ENCODE data around the gene HOATZ. TPM values are rescaled to one million over a fixed set of nuclear protein-coding genes. Genes with fewer than 3 reads are reported as not detected.

The HOATZ gene
- total RNA-seq, 1 experiment from 2014 or later, result not detected

DNA sequence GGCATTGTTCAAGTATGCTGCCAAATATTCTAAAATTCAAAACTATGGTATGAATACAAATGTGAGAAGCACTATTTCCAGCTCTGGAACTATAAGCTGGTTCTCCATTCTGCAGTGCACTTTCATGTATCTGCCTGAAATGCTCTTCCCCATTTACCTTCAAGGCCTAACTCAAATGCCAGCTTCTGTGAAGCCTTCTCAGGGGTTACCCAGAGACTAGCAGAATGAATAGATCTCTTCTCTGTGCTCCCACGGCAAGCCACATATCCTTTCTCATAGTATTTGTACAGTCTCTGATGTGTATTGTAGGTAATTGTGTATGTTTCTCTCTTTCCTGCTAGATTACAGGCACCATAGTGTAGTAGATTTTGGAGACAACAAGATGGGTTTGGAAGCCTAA is 4.1 kb downstream of the HOATZ start:
- ATAC-seq (no peak), DNase-seq (ENCODE audit: low read depth, low spot score) (no peak)
- ChIA-PET POLR2A (no interaction called here), RAD21 (ENCODE audit: low non-redundant PET in 1 of 2, low total read pairs in 2 of 2, uncharacterized antibody in 2 of 2, unreplicated experiment in 2 of 2) (no interaction called here), CTCF (no interaction called here)
- Histone ChIP-seq H3K4me1 (ENCODE audit: control insufficient read depth in 1 of 2, insufficient read depth in 2 of 2, low read length in 2 of 2) (0 out of 4 replicates have a peak, but pooled peaks cover 0 to 4% of the 10 kb centered on the region in 2 experiments), H3K79me2 (ENCODE audit: insufficient read depth, low read length) (no peaks in the 10 kb centered on the region), H3K27ac (ENCODE audit: low read depth, low read length) (no peak overlapping the region), H3K4me2 (ENCODE audit: low read length) (no peak overlapping the region), H4K20me1 (ENCODE audit: insufficient read depth) (no peaks in the 10 kb centered on the region), H3K9me3 (ENCODE audit: control insufficient read depth in 1 of 2, insufficient read depth in 1 of 2, low read depth in 1 of 2, low read length in 2 of 2) (no peaks in the 10 kb centered on the region), H3K4me3 (replicated peaks in 1 of 2; ENCODE audit: low read depth in 1 of 2, low read length in 2 of 2) (no peak overlapping the region), H3K9ac (ENCODE audit: low read length) (no peak overlapping the region), H3K27me3 (ENCODE audit: insufficient read depth, low read length) (no peaks in the 10 kb centered on the region), H3K9me2 (ENCODE audit: insufficient read depth) (no peaks in the 10 kb centered on the region), H3K36me3 (ENCODE audit: control insufficient read depth in 1 of 2, insufficient read depth in 2 of 2, low read length in 2 of 2) (no peaks in the 10 kb centered on the region), H2AFZ (ENCODE audit: low read depth, low read length, poor library complexity, severe bottlenecking) (no peak overlapping the region)
- BruUV-seq (replicated peaks), result no TSS peak
- TF ChIP-seq CEBPB (IDR thresholded peaks at IDR 0.05; ENCODE audit: low read depth) (no peak), JUND (IDR thresholded peaks at IDR 0.05) (no peak), SRF (IDR thresholded peaks at IDR 0.05; ENCODE audit: low read depth) (no peak), ZFX (IDR thresholded peaks at IDR 0.05) (no peak), FOSL1 (IDR thresholded peaks at IDR 0.05; ENCODE audit: low read depth) (no peak), YY1 (IDR thresholded peaks at IDR 0.05; ENCODE audit: extremely low read depth, insufficient replicate concordance, low read depth, low read length) (no peak), ZNF274 (IDR thresholded peaks at IDR 0.05; ENCODE audit: low read depth, low read length) (no peak), ELF1 (IDR thresholded peaks at IDR 0.05; ENCODE audit: borderline replicate concordance, low read depth) (no peak), CBX3 (IDR thresholded peaks at IDR 0.05; ENCODE audit: low read depth) (no peak), TCF7L2 (IDR thresholded peaks at IDR 0.05; ENCODE audit: borderline replicate concordance, extremely low read depth, insufficient read depth, insufficient read length) (no peak), EZH2phosphoT487 (IDR thresholded peaks at IDR 0.05; ENCODE audit: borderline replicate concordance) (no peak), POLR2A (IDR thresholded peaks at IDR 0.05; ENCODE audit: borderline replicate concordance, extremely low read depth, insufficient read depth, insufficient read length) (no peak), RAD21 (IDR thresholded peaks at IDR 0.05; ENCODE audit: low read depth) (no peak)
- TF ChIP-seq, protein P1, sequence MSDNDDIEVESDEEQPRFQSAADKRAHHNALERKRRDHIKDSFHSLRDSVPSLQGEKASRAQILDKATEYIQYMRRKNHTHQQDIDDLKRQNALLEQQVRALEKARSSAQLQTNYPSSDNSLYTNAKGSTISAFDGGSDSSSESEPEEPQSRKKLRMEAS (IDR thresholded peaks at IDR 0.05), result no peak
- TF ChIP-seq, protein P2, sequence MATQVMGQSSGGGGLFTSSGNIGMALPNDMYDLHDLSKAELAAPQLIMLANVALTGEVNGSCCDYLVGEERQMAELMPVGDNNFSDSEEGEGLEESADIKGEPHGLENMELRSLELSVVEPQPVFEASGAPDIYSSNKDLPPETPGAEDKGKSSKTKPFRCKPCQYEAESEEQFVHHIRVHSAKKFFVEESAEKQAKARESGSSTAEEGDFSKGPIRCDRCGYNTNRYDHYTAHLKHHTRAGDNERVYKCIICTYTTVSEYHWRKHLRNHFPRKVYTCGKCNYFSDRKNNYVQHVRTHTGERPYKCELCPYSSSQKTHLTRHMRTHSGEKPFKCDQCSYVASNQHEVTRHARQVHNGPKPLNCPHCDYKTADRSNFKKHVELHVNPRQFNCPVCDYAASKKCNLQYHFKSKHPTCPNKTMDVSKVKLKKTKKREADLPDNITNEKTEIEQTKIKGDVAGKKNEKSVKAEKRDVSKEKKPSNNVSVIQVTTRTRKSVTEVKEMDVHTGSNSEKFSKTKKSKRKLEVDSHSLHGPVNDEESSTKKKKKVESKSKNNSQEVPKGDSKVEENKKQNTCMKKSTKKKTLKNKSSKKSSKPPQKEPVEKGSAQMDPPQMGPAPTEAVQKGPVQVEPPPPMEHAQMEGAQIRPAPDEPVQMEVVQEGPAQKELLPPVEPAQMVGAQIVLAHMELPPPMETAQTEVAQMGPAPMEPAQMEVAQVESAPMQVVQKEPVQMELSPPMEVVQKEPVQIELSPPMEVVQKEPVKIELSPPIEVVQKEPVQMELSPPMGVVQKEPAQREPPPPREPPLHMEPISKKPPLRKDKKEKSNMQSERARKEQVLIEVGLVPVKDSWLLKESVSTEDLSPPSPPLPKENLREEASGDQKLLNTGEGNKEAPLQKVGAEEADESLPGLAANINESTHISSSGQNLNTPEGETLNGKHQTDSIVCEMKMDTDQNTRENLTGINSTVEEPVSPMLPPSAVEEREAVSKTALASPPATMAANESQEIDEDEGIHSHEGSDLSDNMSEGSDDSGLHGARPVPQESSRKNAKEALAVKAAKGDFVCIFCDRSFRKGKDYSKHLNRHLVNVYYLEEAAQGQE (IDR thresholded peaks at IDR 0.05; ENCODE audit: low read depth), result no peak
- TF ChIP-seq, protein P3, sequence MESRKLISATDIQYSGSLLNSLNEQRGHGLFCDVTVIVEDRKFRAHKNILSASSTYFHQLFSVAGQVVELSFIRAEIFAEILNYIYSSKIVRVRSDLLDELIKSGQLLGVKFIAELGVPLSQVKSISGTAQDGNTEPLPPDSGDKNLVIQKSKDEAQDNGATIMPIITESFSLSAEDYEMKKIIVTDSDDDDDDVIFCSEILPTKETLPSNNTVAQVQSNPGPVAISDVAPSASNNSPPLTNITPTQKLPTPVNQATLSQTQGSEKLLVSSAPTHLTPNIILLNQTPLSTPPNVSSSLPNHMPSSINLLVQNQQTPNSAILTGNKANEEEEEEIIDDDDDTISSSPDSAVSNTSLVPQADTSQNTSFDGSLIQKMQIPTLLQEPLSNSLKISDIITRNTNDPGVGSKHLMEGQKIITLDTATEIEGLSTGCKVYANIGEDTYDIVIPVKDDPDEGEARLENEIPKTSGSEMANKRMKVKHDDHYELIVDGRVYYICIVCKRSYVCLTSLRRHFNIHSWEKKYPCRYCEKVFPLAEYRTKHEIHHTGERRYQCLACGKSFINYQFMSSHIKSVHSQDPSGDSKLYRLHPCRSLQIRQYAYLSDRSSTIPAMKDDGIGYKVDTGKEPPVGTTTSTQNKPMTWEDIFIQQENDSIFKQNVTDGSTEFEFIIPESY (IDR thresholded peaks at IDR 0.05; ENCODE audit: extremely low read depth, insufficient replicate concordance, low read length), result no peak
- TF ChIP-seq, protein P4, sequence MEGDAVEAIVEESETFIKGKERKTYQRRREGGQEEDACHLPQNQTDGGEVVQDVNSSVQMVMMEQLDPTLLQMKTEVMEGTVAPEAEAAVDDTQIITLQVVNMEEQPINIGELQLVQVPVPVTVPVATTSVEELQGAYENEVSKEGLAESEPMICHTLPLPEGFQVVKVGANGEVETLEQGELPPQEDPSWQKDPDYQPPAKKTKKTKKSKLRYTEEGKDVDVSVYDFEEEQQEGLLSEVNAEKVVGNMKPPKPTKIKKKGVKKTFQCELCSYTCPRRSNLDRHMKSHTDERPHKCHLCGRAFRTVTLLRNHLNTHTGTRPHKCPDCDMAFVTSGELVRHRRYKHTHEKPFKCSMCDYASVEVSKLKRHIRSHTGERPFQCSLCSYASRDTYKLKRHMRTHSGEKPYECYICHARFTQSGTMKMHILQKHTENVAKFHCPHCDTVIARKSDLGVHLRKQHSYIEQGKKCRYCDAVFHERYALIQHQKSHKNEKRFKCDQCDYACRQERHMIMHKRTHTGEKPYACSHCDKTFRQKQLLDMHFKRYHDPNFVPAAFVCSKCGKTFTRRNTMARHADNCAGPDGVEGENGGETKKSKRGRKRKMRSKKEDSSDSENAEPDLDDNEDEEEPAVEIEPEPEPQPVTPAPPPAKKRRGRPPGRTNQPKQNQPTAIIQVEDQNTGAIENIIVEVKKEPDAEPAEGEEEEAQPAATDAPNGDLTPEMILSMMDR (IDR thresholded peaks at IDR 0.05 in 2 of 3, conservative IDR thresholded peaks at IDR 0.05 in 1 of 3; ENCODE audit: borderline replicate concordance in 1 of 3, insufficient read depth in 1 of 3, low read depth in 2 of 3, low read length in 2 of 3), result no peak
- TF ChIP-seq, protein P5, sequence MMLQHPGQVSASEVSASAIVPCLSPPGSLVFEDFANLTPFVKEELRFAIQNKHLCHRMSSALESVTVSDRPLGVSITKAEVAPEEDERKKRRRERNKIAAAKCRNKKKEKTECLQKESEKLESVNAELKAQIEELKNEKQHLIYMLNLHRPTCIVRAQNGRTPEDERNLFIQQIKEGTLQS (IDR thresholded peaks at IDR 0.05), result no peak
- intact Hi-C loops (cut with micrococcal nuclease), result no loop called here
